HCT116 (cell line): ENCODE data around the gene PHKG2.

Experiments used
- CEBPB ChIP-seq: IDR thresholded peaks from 2 replicates; pipeline ENCODE4 v1.6.1; 2012; ENCODE audit warnings: low read depth
- CTCF ChIP-seq, 3 experiments: fragments of 200-600 bp in 1 of 3; sonication (generic) in 1 of 3; IDR thresholded peaks in 2 of 3; conservative IDR thresholded peaks in 1 of 3; 2 replicates each; pipeline ENCODE4 v1.5.1; 2012 to 2017; ENCODE audit warnings: low read depth in 2 of 3, low read length in 2 of 3, antibody characterized with exemption in 1 of 3, borderline replicate concordance in 1 of 3, control low read depth in 1 of 3, mild to moderate bottlenecking in 1 of 3, mixed read lengths in 1 of 3, mixed run types in 1 of 3, moderate library complexity in 1 of 3; ENCODE audit not compliant: insufficient read depth in 1 of 3
- EZH2 ChIP-seq: fragments of 200-600 bp; sonication (generic); IDR thresholded peaks from 2 replicates; pipeline ENCODE4 v1.6.1; 2017; ENCODE audit warnings: antibody characterized with exemption, mixed run types
- EZH2phosphoT487 ChIP-seq: fragments of 200-600 bp; IDR thresholded peaks from 2 replicates; pipeline ENCODE4 v1.6.1; 2018; ENCODE audit warnings: antibody characterized with exemption, borderline replicate concordance
- JUND ChIP-seq: IDR thresholded peaks from 2 replicates; pipeline ENCODE4 v1.6.1; 2012
- MAX ChIP-seq: IDR thresholded peaks from 2 replicates; pipeline ENCODE4 v1.6.1; 2012
- SP1 ChIP-seq: IDR thresholded peaks from 2 replicates; pipeline ENCODE4 v1.6.1; 2012; ENCODE audit warnings: low read depth
- YY1 ChIP-seq: IDR thresholded peaks from 2 replicates; pipeline ENCODE4 v1.6.1; 2011; ENCODE audit warnings: low read length, low read depth, moderate library complexity, mild to moderate bottlenecking; ENCODE audit not compliant: insufficient replicate concordance; ENCODE audit errors: extremely low read depth
- ZNF274 ChIP-seq: fragments of 200-500 bp; sonication (Bioruptor generic); IDR thresholded peaks from 2 replicates; pipeline ENCODE4 v1.6.1; 2014; ENCODE audit warnings: mild to moderate bottlenecking, low read depth, low read length, inconsistent platforms
- TF ChIP-seq, protein P1 (sequence below): IDR thresholded peaks from 2 replicates; pipeline ENCODE4 v1.6.1; 2012
- TF ChIP-seq, protein P2 (sequence below): IDR thresholded peaks from 2 replicates; pipeline ENCODE4 v1.6.1; 2012; ENCODE audit warnings: low read depth

DNA sequence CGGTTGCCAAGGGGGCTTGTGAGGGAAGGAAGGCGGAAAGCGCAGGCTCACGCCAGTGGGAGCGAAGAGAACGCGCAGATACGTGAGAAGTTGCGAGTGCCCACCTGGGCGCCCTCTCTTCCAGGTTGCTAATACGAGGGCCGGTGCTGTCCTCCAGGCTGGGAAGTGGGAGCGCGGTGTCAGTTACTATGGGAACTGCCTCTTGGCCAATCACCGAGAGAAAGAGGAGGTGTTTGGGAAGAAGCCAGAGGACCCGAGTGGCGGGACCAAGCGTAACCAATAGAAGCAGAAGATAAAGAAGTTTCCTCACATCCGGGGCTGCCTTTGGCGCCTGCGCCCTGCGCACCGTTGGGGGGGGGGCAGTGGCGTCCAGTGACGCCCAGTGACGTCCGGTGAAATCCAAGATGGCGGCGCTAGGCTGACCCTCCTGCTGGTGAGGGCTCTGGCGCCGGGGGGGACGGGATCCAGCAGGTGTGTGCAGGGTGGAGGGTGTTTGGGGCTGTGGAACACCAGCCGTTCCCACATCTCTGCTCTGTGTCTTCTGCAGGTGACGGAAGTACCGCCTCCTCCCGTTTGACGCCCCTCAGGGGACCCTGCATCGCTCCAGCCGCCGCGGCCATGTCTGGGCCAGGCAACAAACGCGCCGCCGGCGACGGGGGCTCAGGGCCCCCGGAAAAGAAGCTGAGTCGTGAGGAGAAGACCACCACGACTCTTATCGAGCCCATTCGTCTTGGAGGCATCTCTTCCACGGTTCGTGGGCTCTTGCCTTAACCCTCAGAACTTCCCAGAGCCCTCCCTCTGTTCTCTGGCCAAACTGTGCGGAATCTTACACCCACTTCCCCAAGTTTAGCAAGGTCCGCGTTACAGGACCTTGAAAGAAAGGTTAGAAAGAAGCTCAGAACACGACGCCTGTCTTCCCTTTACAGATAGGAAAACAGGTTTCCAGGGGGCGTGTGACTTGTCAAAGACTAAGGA, 14.0 kb downstream of the PHKG2 start, which contains the start of the genes CFAP119 and RNF40:
- TF ChIP-seq ZNF274 (no peak), CTCF (IDR thresholded peaks at IDR 0.05 in 2 of 3, conservative IDR thresholded peaks at IDR 0.05 in 1 of 3; ENCODE audit: borderline replicate concordance in 1 of 3, insufficient read depth in 1 of 3, low read depth in 2 of 3, low read length in 2 of 3) (no peak), SP1 (no peak), JUND (no peak), MAX (no peak), EZH2 (no peak), EZH2phosphoT487 (no peak), YY1 (peak; percentile 98), CEBPB (no peak)
- TF ChIP-seq, protein P1, sequence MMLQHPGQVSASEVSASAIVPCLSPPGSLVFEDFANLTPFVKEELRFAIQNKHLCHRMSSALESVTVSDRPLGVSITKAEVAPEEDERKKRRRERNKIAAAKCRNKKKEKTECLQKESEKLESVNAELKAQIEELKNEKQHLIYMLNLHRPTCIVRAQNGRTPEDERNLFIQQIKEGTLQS, result no peak
- TF ChIP-seq, protein P2, sequence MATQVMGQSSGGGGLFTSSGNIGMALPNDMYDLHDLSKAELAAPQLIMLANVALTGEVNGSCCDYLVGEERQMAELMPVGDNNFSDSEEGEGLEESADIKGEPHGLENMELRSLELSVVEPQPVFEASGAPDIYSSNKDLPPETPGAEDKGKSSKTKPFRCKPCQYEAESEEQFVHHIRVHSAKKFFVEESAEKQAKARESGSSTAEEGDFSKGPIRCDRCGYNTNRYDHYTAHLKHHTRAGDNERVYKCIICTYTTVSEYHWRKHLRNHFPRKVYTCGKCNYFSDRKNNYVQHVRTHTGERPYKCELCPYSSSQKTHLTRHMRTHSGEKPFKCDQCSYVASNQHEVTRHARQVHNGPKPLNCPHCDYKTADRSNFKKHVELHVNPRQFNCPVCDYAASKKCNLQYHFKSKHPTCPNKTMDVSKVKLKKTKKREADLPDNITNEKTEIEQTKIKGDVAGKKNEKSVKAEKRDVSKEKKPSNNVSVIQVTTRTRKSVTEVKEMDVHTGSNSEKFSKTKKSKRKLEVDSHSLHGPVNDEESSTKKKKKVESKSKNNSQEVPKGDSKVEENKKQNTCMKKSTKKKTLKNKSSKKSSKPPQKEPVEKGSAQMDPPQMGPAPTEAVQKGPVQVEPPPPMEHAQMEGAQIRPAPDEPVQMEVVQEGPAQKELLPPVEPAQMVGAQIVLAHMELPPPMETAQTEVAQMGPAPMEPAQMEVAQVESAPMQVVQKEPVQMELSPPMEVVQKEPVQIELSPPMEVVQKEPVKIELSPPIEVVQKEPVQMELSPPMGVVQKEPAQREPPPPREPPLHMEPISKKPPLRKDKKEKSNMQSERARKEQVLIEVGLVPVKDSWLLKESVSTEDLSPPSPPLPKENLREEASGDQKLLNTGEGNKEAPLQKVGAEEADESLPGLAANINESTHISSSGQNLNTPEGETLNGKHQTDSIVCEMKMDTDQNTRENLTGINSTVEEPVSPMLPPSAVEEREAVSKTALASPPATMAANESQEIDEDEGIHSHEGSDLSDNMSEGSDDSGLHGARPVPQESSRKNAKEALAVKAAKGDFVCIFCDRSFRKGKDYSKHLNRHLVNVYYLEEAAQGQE, result no peak
